ENCODE data around the gene MCF2L.

MCF2L gene

DNA sequence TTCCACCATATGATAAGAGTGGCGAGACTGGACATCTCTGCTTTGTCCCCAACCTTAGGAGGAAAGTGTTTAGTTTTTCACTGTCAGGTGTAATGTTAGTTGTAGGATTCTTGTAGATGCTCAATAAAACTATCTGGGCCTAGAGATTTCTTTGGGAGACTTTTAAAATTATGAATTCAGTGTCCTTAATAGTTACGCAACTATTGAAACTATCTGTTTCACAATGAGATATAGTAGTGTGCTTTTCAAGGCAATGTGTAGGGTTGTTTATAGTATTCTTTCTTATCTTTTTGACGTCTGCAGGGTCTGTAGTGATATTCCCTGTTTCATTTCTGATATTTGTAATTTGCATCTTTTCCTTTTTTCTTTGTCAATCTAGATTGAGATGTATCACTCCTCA lies 103.4 kb downstream of the MCF2L start:
- Histone ChIP-seq H3K27ac (replicated peaks) (no peak overlapping the region), H3K27me3 (ENCODE audit: insufficient read depth, poor library complexity, severe bottlenecking) (peaks cover 4% of the 10 kb centered on the region), H3K4me3 (replicated peaks; ENCODE audit: insufficient read depth, low read length) (no peak overlapping the region)
- no peak for DNase-seq (ENCODE audit: low read depth in 1 of 2, low spot score in 1 of 2)
- TF ChIP-seq POLR2AphosphoS5 (IDR thresholded peaks at IDR 0.05; ENCODE audit: low read depth) = no peak
- no peak for TF ChIP-seq GABPA (IDR thresholded peaks at IDR 0.05; ENCODE audit: low read depth)
- TF ChIP-seq SPI1 (IDR thresholded peaks at IDR 0.05; ENCODE audit: borderline replicate concordance, low read depth) = no peak
- TF ChIP-seq, protein P1, sequence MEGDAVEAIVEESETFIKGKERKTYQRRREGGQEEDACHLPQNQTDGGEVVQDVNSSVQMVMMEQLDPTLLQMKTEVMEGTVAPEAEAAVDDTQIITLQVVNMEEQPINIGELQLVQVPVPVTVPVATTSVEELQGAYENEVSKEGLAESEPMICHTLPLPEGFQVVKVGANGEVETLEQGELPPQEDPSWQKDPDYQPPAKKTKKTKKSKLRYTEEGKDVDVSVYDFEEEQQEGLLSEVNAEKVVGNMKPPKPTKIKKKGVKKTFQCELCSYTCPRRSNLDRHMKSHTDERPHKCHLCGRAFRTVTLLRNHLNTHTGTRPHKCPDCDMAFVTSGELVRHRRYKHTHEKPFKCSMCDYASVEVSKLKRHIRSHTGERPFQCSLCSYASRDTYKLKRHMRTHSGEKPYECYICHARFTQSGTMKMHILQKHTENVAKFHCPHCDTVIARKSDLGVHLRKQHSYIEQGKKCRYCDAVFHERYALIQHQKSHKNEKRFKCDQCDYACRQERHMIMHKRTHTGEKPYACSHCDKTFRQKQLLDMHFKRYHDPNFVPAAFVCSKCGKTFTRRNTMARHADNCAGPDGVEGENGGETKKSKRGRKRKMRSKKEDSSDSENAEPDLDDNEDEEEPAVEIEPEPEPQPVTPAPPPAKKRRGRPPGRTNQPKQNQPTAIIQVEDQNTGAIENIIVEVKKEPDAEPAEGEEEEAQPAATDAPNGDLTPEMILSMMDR (IDR thresholded peaks at IDR 0.05; ENCODE audit: insufficient read depth, low read length) = no peak
- no peak for TF ChIP-seq REST (IDR thresholded peaks at IDR 0.05; ENCODE audit: insufficient replicate concordance, low read depth)

DNA sequence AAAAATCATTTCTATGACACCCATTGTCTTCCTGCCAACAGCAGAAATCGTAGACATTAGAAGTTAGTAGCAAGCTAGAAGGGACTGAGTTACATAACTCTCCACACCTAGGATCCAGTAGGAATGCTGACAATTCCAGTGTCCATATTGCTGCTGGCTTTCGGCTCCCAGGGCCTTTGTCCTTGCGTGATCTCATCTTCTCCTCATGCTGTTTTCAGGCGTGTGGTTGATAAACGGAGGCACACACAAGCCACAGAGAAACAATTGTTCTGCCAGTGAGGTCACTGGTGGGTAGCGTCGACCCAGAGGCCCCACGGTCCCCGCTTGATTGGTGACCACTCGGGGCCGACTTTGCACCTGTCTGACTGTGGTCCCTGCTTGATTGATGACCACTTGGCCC lies 104.9 kb downstream of the MCF2L start:
- TF ChIP-seq GABPA (IDR thresholded peaks at IDR 0.05; ENCODE audit: low read depth) (no peak), SPI1 (IDR thresholded peaks at IDR 0.05; ENCODE audit: borderline replicate concordance, low read depth) (no peak), POLR2AphosphoS5 (IDR thresholded peaks at IDR 0.05; ENCODE audit: low read depth) (no peak), REST (IDR thresholded peaks at IDR 0.05; ENCODE audit: insufficient replicate concordance, low read depth) (no peak)
- TF ChIP-seq, protein P1 (IDR thresholded peaks at IDR 0.05; ENCODE audit: insufficient read depth, low read length) = no peak
- no peak overlapping the region for H3K4me3 ChIP-seq (replicated peaks; ENCODE audit: insufficient read depth, low read length)
- no peak for DNase-seq (ENCODE audit: low read depth in 1 of 2, low spot score in 1 of 2)
- H3K27ac ChIP-seq (replicated peaks) = no peak overlapping the region
- H3K27me3 ChIP-seq (ENCODE audit: insufficient read depth, poor library complexity, severe bottlenecking) = peaks cover 4% of the 10 kb centered on the region

- Histone ChIP-seq H3K27me3 (ENCODE audit: insufficient read depth, poor library complexity, severe bottlenecking) (peaks cover 4% of the 10 kb centered on the region), H3K27ac (replicated peaks) (no peak overlapping the region), H3K4me3 (replicated peaks; ENCODE audit: insufficient read depth, low read length) (no peak overlapping the region)
- TF ChIP-seq POLR2AphosphoS5 (IDR thresholded peaks at IDR 0.05; ENCODE audit: low read depth) = no peak
- no peak for TF ChIP-seq REST (IDR thresholded peaks at IDR 0.05; ENCODE audit: insufficient replicate concordance, low read depth)
- TF ChIP-seq SPI1 (IDR thresholded peaks at IDR 0.05; ENCODE audit: borderline replicate concordance, low read depth) = no peak
- TF ChIP-seq, protein P1 (IDR thresholded peaks at IDR 0.05; ENCODE audit: insufficient read depth, low read length) = no peak
- TF ChIP-seq GABPA (IDR thresholded peaks at IDR 0.05; ENCODE audit: low read depth) = no peak
- DNase-seq (ENCODE audit: low read depth in 1 of 2, low spot score in 1 of 2) = no peak
Measured at GRCh38 chr13:113074401-113074800, 105.4 kb downstream of the MCF2L start.

Data from HL-60 (cell line).